NB4 (cell line): ENCODE measurements around the gene NTPCR.

Experiments
- CTCF ChIP-seq: IDR thresholded peaks from one replicate; pipeline ENCODE4 v1.5.1; 2012; ENCODE audit warnings: low read depth, low read length
- MAX ChIP-seq: IDR thresholded peaks from 2 replicates; pipeline ENCODE4 v1.6.1; 2011; ENCODE audit warnings: low read depth, low read length
- MYC ChIP-seq: IDR thresholded peaks from 2 replicates; pipeline ENCODE4 v1.6.1; 2011; ENCODE audit warnings: low read depth, low read length
- POLR2A ChIP-seq: IDR thresholded peaks from 2 replicates; pipeline ENCODE4 v1.6.1; 2011; ENCODE audit warnings: mild to moderate bottlenecking; ENCODE audit not compliant: insufficient read length; ENCODE audit errors: extremely low read depth

GRCh38 chr1:233032916-233033315 is 82.5 kb downstream of the NTPCR start:
- TF ChIP-seq CTCF (no peak), POLR2A (no peak), MAX (no peak), MYC (no peak)
